Astrocyte (in vitro differentiated cells and primary cell): Measurements from ENCODE around the gene ELANE. TPM values are rescaled to one million over a fixed set of nuclear protein-coding genes. Genes with fewer than 3 reads are reported as not detected.
"Not testable (repeated sequence)": the region's sequence is repeated elsewhere in the genome, so short reads cannot be mapped to it uniquely, and the experiment has no call there.

ENCODE experiments used
- DNase-seq: peaks from one replicate; pipeline ENCODE4 v3.0.0-alpha.2; 2010; ENCODE audit warnings: low read depth
- FAIRE-seq: peaks from 2 replicates; lab custom pipeline; 2011; peaks lifted over from hg19 to GRCh38; lab: Jason Lieb, UNC
- H2AFZ ChIP-seq: 2 replicates; pipeline ENCODE4 v1.6.0; 2012; ENCODE audit warnings: low read depth, low read length, inconsistent platforms
- H3K27ac ChIP-seq: 2 replicates; pipeline ENCODE4 v1.5.1; 2011; ENCODE audit warnings: low read depth, low read length, inconsistent platforms
- H3K27me3 ChIP-seq: 2 replicates; pipeline ENCODE4 v1.6.0; 2011; ENCODE audit warnings: low read length, inconsistent platforms; ENCODE audit not compliant: insufficient read depth
- H3K36me3 ChIP-seq: 2 replicates; pipeline ENCODE4 v1.5.1; 2011; ENCODE audit warnings: low read length, inconsistent platforms; ENCODE audit not compliant: insufficient read depth
- H3K4me1 ChIP-seq: 2 replicates; pipeline ENCODE4 v1.5.1; 2011; ENCODE audit warnings: low read length, inconsistent platforms; ENCODE audit not compliant: insufficient read depth
- H3K4me2 ChIP-seq: 2 replicates; pipeline ENCODE4 v1.6.0; 2012; ENCODE audit warnings: low read length, inconsistent platforms
- H3K4me3 ChIP-seq: 2 replicates; pipeline ENCODE4 v1.5.1; 2011; ENCODE audit warnings: low read depth, mild to moderate bottlenecking, low read length, inconsistent platforms; ENCODE audit not compliant: insufficient read depth
- H3K79me2 ChIP-seq: 2 replicates; pipeline ENCODE4 v1.6.0; 2012; ENCODE audit warnings: mild to moderate bottlenecking, low read length, inconsistent platforms; ENCODE audit not compliant: insufficient read depth
- H3K9ac ChIP-seq: 2 replicates; pipeline ENCODE4 v1.6.0; 2012; ENCODE audit warnings: mild to moderate bottlenecking, low read length, inconsistent platforms
- H3K9me3 ChIP-seq: 2 replicates; pipeline ENCODE4 v1.5.1; 2012; ENCODE audit warnings: low read depth, mild to moderate bottlenecking, low read length, inconsistent platforms; ENCODE audit not compliant: insufficient read depth
- H4K20me1 ChIP-seq: 2 replicates; pipeline ENCODE4 v1.6.0; 2012; ENCODE audit warnings: low read length, inconsistent platforms; ENCODE audit not compliant: insufficient read depth
- H3K27ac Mint-ChIP-seq: one replicate; pipeline ENCODE4 v1.8.0; 2021; ENCODE audit warnings: mild to moderate bottlenecking, mixed read lengths; ENCODE audit not compliant: unreplicated experiment
- H3K27me3 Mint-ChIP-seq: one replicate; pipeline ENCODE4 v1.8.0; 2021; ENCODE audit warnings: low read depth, mixed read lengths; ENCODE audit not compliant: unreplicated experiment
- H3K36me3 Mint-ChIP-seq: one replicate; pipeline ENCODE4 v1.8.0; 2021; ENCODE audit warnings: low read depth, mixed read lengths; ENCODE audit not compliant: unreplicated experiment
- H3K4me1 Mint-ChIP-seq: one replicate; pipeline ENCODE4 v1.8.0; 2021; ENCODE audit warnings: low read depth, mixed read lengths; ENCODE audit not compliant: unreplicated experiment
- H3K4me3 Mint-ChIP-seq: one replicate; pipeline ENCODE4 v1.8.0; 2021; ENCODE audit warnings: mild to moderate bottlenecking, moderate library complexity, mixed read lengths; ENCODE audit not compliant: unreplicated experiment
- H3K9me3 Mint-ChIP-seq: one replicate; pipeline ENCODE4 v1.8.0; 2021; ENCODE audit warnings: mild to moderate bottlenecking, mixed read lengths; ENCODE audit not compliant: unreplicated experiment
- CTCF ChIP-seq: IDR thresholded peaks from 2 replicates; pipeline ENCODE4 v1.5.1; 2011; ENCODE audit warnings: low read depth, mild to moderate bottlenecking, inconsistent platforms, low read length, moderate library complexity; ENCODE audit not compliant: insufficient read depth
- EZH2 ChIP-seq: IDR thresholded peaks from 2 replicates; pipeline ENCODE4 v1.6.1; 2012; ENCODE audit warnings: mild to moderate bottlenecking, low read length, inconsistent platforms; ENCODE audit not compliant: insufficient read depth
- total RNA-seq: library from RNA; stranded (reverse); gene quantifications from 2 replicates; pipeline ENCODE4 v1.2.1, GENCODE V29; 2021

ELANE gene
- total RNA-seq, 1 donor from 2014 or later, result not detected

- Histone ChIP-seq H3K9ac (no peak overlapping the region), H3K4me1 (no peaks in the 10 kb centered on the region), H4K20me1 (no peaks in the 10 kb centered on the region), H3K27me3 (peaks cover 9% of the 10 kb centered on the region), H3K27ac (no peak overlapping the region), H2AFZ (peak overlapping the region; percentile 81), H3K79me2 (no peaks in the 10 kb centered on the region), H3K4me2 (peak overlapping the region; percentile 10), H3K36me3 (no peaks in the 10 kb centered on the region), H3K4me3 (no peak overlapping the region), H3K9me3 (no peaks in the 10 kb centered on the region)
- FAIRE-seq (no peak), DNase-seq (peak; percentile 40)
- Mint-ChIP-seq H3K9me3 (no peaks in the 10 kb centered on the region), H3K36me3 (no peaks in the 10 kb centered on the region), H3K27me3 (peaks cover 14% of the 10 kb centered on the region), H3K27ac (no peak overlapping the region), H3K4me1 (no peaks in the 10 kb centered on the region), H3K4me3 (no peak overlapping the region)
- no peak for TF ChIP-seq EZH2
- no peak for TF ChIP-seq CTCF
These were observed 1.7 kb upstream of the ELANE start for GRCh38 chr19:850221-850978.

DNA sequence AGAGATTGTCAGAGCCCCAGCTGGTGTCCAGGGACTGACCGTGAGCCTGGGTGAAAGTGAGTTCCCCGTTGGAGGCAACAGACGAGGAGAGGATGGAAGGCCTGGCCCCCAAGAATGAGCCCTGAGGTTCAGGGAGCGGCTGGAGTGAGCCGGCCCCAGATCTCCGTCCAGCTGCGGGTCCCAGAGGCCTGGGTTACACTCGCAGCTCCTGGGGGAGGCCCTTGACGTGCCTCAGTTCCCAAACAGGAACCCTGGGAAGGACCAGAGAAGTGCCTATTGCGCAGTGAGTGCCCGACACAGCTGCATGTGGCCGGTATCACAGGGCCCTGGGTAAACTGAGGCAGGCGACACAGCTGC lies 1.1 kb upstream of the ELANE start:
- no peaks in the 10 kb centered on the region for H3K4me1 ChIP-seq
- no peaks in the 10 kb centered on the region for H3K79me2 ChIP-seq
- peak overlapping the region; percentile 10 for H3K4me2 ChIP-seq
- TF ChIP-seq CTCF, result no peak
- no peak for TF ChIP-seq EZH2
- H3K9me3 Mint-ChIP-seq, result no peaks in the 10 kb centered on the region
- H3K9me3 ChIP-seq, result no peaks in the 10 kb centered on the region
- no peaks in the 10 kb centered on the region for H4K20me1 ChIP-seq
- FAIRE-seq (no peak), DNase-seq (no peak)
- H3K4me1 Mint-ChIP-seq, result no peaks in the 10 kb centered on the region
- H3K4me3 Mint-ChIP-seq, result no peak overlapping the region
- no peak overlapping the region for H3K4me3 ChIP-seq
- no peaks in the 10 kb centered on the region for H3K36me3 Mint-ChIP-seq
- peaks cover 10% of the 10 kb centered on the region for H3K27me3 Mint-ChIP-seq
- H3K36me3 ChIP-seq, result no peaks in the 10 kb centered on the region
- peaks cover 6% of the 10 kb centered on the region for H3K27me3 ChIP-seq
- peak overlapping the region; percentile 81 for H2AFZ ChIP-seq
- no peak overlapping the region for H3K27ac Mint-ChIP-seq
- no peak overlapping the region for H3K27ac ChIP-seq
- no peak overlapping the region for H3K9ac ChIP-seq

DNA sequence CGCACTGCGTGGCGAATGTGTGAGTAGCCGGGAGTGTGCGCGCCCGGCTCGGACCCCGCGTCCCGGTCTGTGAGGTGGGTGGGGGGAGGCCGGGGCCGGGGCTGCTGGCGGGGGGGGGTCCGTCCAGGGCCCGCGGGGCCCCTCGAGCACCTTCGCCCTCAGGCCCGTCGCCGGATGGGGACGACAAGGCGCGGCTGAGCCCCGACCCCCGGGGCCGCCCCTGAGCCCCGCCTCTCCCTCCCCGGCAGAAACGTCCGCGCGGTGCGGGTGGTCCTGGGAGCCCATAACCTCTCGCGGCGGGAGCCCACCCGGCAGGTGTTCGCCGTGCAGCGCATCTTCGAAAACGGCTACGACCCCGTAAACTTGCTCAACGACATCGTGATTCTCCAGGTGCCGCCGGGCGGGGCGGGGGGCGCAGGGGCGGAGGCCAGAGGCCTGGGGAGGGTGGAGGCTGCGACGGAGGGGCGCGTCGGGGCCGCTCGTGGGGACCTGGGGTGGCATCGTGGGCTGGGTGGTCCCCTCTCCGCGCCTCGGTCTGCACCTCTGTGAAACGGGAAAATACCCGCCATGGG lies 997 bp downstream of the ELANE start:
- Histone ChIP-seq H4K20me1 (no peaks in the 10 kb centered on the region), H2AFZ (no peak overlapping the region), H3K36me3 (no peaks in the 10 kb centered on the region), H3K9ac (no peak overlapping the region), H3K79me2 (no peaks in the 10 kb centered on the region), H3K4me2 (no peak overlapping the region), H3K27me3 (no peaks in the 10 kb centered on the region), H3K4me3 (no peak overlapping the region), H3K4me1 (no peaks in the 10 kb centered on the region), H3K9me3 (no peaks in the 10 kb centered on the region), H3K27ac (no peak overlapping the region)
- no peaks in the 10 kb centered on the region for H3K9me3 Mint-ChIP-seq
- TF ChIP-seq CTCF (no peak), EZH2 (no peak)
- no peak overlapping the region for H3K4me3 Mint-ChIP-seq
- H3K4me1 Mint-ChIP-seq, result no peaks in the 10 kb centered on the region
- FAIRE-seq (no peak), DNase-seq (no peak)
- H3K27ac Mint-ChIP-seq, result no peak overlapping the region
- H3K36me3 Mint-ChIP-seq, result no peaks in the 10 kb centered on the region
- H3K27me3 Mint-ChIP-seq, result peaks cover 7% of the 10 kb centered on the region

GRCh38 chr19:853614-854220 lies 1.6 kb downstream of the ELANE start:
- not testable (repeated sequence) for H3K9me3 Mint-ChIP-seq, H3K4me3 ChIP-seq, H3K4me2 ChIP-seq, H3K9me3 ChIP-seq, H3K4me1 ChIP-seq, H3K9ac ChIP-seq, FAIRE-seq, H3K4me1 Mint-ChIP-seq, DNase-seq, H4K20me1 ChIP-seq, H3K27me3 ChIP-seq, H3K36me3 Mint-ChIP-seq, H3K79me2 ChIP-seq, H3K4me3 Mint-ChIP-seq, H3K27ac ChIP-seq, H3K27ac Mint-ChIP-seq, H2AFZ ChIP-seq, H3K36me3 ChIP-seq
- peaks cover 10% of the 10 kb centered on the region for H3K27me3 Mint-ChIP-seq
